Mesothelial cell of epicardium (in vitro differentiated cells): Measurements from ENCODE around the gene SPTBN5. TPM values are rescaled to one million over a fixed set of nuclear protein-coding genes. Genes with fewer than 3 reads are reported as not detected.

ENCODE experiments used
- DNase-seq, 2 experiments: peaks; one replicate each; pipeline ENCODE4 v3.0.0; 2021; ENCODE audit warnings: low spot score in 2 of 2; ENCODE audit not compliant: unreplicated experiment in 2 of 2
- H3K27ac Mint-ChIP-seq: 2 replicates; pipeline ENCODE4 v1.8.0; 2021; ENCODE audit warnings: mixed read lengths
- H3K27me3 Mint-ChIP-seq: 2 replicates; pipeline ENCODE4 v1.8.0; 2021; ENCODE audit warnings: low read depth, mixed read lengths
- H3K36me3 Mint-ChIP-seq: 2 replicates; pipeline ENCODE4 v1.8.0; 2021; ENCODE audit warnings: mixed read lengths
- H3K4me1 Mint-ChIP-seq: 2 replicates; pipeline ENCODE4 v1.8.0; 2021; ENCODE audit warnings: mixed read lengths
- H3K4me3 Mint-ChIP-seq: 2 replicates; pipeline ENCODE4 v1.8.0; 2021; ENCODE audit warnings: mild to moderate bottlenecking, moderate library complexity, mixed read lengths
- H3K9me3 Mint-ChIP-seq: 2 replicates; pipeline ENCODE4 v1.8.0; 2021; ENCODE audit warnings: mixed read lengths
- total RNA-seq: library from RNA; stranded (reverse); gene quantifications from 3 replicates; pipeline ENCODE4 v1.2.1, GENCODE V29; 2021
- TF ChIP-seq, protein P1 (sequence below): fragments of 200-600 bp; sonication (generic); IDR thresholded peaks from one replicate; pipeline ENCODE4 v1.5.0; 2021; ENCODE audit warnings: antibody characterized with exemption; ENCODE audit not compliant: unreplicated experiment

The SPTBN5 gene
- total RNA-seq, 1 donor from 2014 or later, result 2.7 TPM

GRCh38 chr15:41869770-41870688 is 23.8 kb downstream of the SPTBN5 start:
- Mint-ChIP-seq H3K4me3 (no peak overlapping the region), H3K27me3 (no peaks in the 10 kb centered on the region), H3K4me1 (peaks cover 8% of the 10 kb centered on the region), H3K9me3 (no peaks in the 10 kb centered on the region), H3K36me3 (no peaks in the 10 kb centered on the region), H3K27ac (no peak overlapping the region)
- TF ChIP-seq, protein P1, sequence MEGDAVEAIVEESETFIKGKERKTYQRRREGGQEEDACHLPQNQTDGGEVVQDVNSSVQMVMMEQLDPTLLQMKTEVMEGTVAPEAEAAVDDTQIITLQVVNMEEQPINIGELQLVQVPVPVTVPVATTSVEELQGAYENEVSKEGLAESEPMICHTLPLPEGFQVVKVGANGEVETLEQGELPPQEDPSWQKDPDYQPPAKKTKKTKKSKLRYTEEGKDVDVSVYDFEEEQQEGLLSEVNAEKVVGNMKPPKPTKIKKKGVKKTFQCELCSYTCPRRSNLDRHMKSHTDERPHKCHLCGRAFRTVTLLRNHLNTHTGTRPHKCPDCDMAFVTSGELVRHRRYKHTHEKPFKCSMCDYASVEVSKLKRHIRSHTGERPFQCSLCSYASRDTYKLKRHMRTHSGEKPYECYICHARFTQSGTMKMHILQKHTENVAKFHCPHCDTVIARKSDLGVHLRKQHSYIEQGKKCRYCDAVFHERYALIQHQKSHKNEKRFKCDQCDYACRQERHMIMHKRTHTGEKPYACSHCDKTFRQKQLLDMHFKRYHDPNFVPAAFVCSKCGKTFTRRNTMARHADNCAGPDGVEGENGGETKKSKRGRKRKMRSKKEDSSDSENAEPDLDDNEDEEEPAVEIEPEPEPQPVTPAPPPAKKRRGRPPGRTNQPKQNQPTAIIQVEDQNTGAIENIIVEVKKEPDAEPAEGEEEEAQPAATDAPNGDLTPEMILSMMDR, result no peak
- DNase-seq, result no peak

GRCh38 chr15:41868321-41868720 is 25.5 kb downstream of the SPTBN5 start:
- TF ChIP-seq, protein P1, result no peak
- H3K4me1 Mint-ChIP-seq, result peaks cover 8% of the 10 kb centered on the region
- no peak for DNase-seq
- H3K27ac Mint-ChIP-seq, result no peak overlapping the region
- no peaks in the 10 kb centered on the region for H3K27me3 Mint-ChIP-seq
- no peaks in the 10 kb centered on the region for H3K36me3 Mint-ChIP-seq
- H3K4me3 Mint-ChIP-seq, result no peak overlapping the region
- no peaks in the 10 kb centered on the region for H3K9me3 Mint-ChIP-seq

- no peaks in the 10 kb centered on the region for H3K27me3 Mint-ChIP-seq
- no peaks in the 10 kb centered on the region for H3K9me3 Mint-ChIP-seq
- TF ChIP-seq, protein P1, result no peak
- DNase-seq, result no peak
- H3K27ac Mint-ChIP-seq, result no peak overlapping the region
- peaks cover 12% of the 10 kb centered on the region for H3K4me1 Mint-ChIP-seq
- no peak overlapping the region for H3K4me3 Mint-ChIP-seq
- no peaks in the 10 kb centered on the region for H3K36me3 Mint-ChIP-seq
Measured at GRCh38 chr15:41866872-41867579, 26.8 kb downstream of the SPTBN5 start.

DNA sequence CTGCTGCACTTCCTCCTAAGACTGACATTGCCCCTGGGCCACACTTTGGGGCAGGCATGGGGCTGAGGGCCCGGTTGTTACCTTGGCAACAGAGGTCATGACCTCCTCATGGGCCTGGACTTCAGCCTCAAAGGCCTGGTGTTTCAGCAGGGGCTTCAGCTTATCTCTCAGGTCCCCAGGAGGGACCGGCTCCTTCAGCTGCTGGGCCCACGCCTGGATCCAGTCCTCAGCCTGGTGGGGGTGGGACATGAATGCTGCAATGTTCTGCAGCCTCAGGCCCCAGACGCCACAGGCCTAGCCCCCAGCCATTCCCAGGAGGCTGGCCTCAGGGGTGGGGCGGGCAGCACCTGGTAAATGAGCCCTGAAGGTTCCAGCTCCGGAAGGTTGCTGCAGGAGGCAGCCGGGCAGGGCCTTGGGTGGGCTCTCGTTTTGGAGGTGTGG is 27.6 kb downstream of the SPTBN5 start:
- no peak for DNase-seq
- Mint-ChIP-seq H3K4me3 (no peak overlapping the region), H3K9me3 (no peaks in the 10 kb centered on the region), H3K36me3 (no peaks in the 10 kb centered on the region), H3K4me1 (peaks cover 12% of the 10 kb centered on the region), H3K27ac (no peak overlapping the region), H3K27me3 (no peaks in the 10 kb centered on the region)
- TF ChIP-seq, protein P1, result no peak

- Mint-ChIP-seq H3K36me3 (no peaks in the 10 kb centered on the region), H3K27me3 (no peaks in the 10 kb centered on the region), H3K4me1 (peaks cover 12% of the 10 kb centered on the region), H3K27ac (peak overlapping the region; percentile 12), H3K4me3 (no peak overlapping the region), H3K9me3 (no peaks in the 10 kb centered on the region)
- TF ChIP-seq, protein P1, result no peak
- no peak for DNase-seq
Measured at GRCh38 chr15:41865490-41866055, 28.3 kb downstream of the SPTBN5 start.
